GM23338 (cell line): ENCODE results near the gene HDAC5. TPM values are rescaled to one million over a fixed set of nuclear protein-coding genes. Genes with fewer than 3 reads are reported as not detected.
A peak's percentile ranks its signal among the peaks of the same experiment; 100 is the strongest.

Experiments used
- ATAC-seq: fragments of 200-7000 bp; cut with Tn5 transposase; 3 replicates; pipeline ENCODE4 v1.9.1; 2020
- DNase-seq: peaks from one replicate; pipeline ENCODE4 v3.0.0-alpha.2; 2015; ENCODE audit warnings: low spot score
- H2AFZ ChIP-seq: fragments of 200-600 bp; sonication (generic); 2 replicates; pipeline ENCODE4 v1.8.0; 2016; ENCODE audit warnings: antibody characterized with exemption, mild to moderate bottlenecking, moderate library complexity
- H3F3A ChIP-seq: fragments of 200-600 bp; sonication (generic); replicated peaks from 2 replicates; pipeline ENCODE4 v1.8.0; 2017; ENCODE audit warnings: antibody characterized with exemption, mixed run types, low read depth
- H3K27ac ChIP-seq: fragments of 200-600 bp; sonication (generic); 2 replicates; pipeline ENCODE4 v1.6.1; 2016; ENCODE audit warnings: low read depth
- H3K27me3 ChIP-seq: fragments of 200-600 bp; sonication (generic); 2 replicates; pipeline ENCODE4 v1.8.0; 2016; ENCODE audit warnings: mild to moderate bottlenecking, mixed run types, moderate library complexity; ENCODE audit not compliant: insufficient read depth
- H3K36me3 ChIP-seq: fragments of 200-600 bp; sonication (generic); 2 replicates; pipeline ENCODE4 v1.8.0; 2016; ENCODE audit warnings: mild to moderate bottlenecking; ENCODE audit not compliant: insufficient read depth
- H3K4me1 ChIP-seq: fragments of 200-600 bp; sonication (generic); 2 replicates; pipeline ENCODE4 v1.8.0; 2016; ENCODE audit warnings: mild to moderate bottlenecking, moderate library complexity; ENCODE audit not compliant: insufficient read depth
- H3K4me2 ChIP-seq: fragments of 200-600 bp; sonication (generic); 2 replicates; pipeline ENCODE4 v1.7.1; 2017; ENCODE audit warnings: mixed run types
- H3K4me3 ChIP-seq: fragments of 200-600 bp; sonication (generic); 2 replicates; pipeline ENCODE4 v1.6.1; 2016; ENCODE audit warnings: mixed run types
- H3K79me2 ChIP-seq: fragments of 200-600 bp; sonication (generic); replicated peaks from 2 replicates; pipeline ENCODE4 v1.8.0; 2017; ENCODE audit warnings: mild to moderate bottlenecking; ENCODE audit not compliant: insufficient read depth
- H3K9me2 ChIP-seq: fragments of 200-600 bp; sonication (generic); 2 replicates; pipeline ENCODE4 v1.8.0; 2017; ENCODE audit not compliant: insufficient read depth
- H4K20me1 ChIP-seq: fragments of 200-600 bp; sonication (generic); replicated peaks from 2 replicates; pipeline ENCODE4 v1.8.0; 2017; ENCODE audit warnings: mild to moderate bottlenecking; ENCODE audit not compliant: insufficient read depth
- H3K27ac Mint-ChIP-seq: 2 replicates; pipeline ENCODE4 v1.8.0; 2020; ENCODE audit warnings: inconsistent platforms, mild to moderate bottlenecking, moderate library complexity, mixed read lengths
- H3K27me3 Mint-ChIP-seq: 3 replicates; pipeline ENCODE4 v1.8.0; 2022; ENCODE audit warnings: low read depth, mild to moderate bottlenecking, moderate library complexity, mixed read lengths, inconsistent platforms; ENCODE audit not compliant: insufficient read depth, poor library complexity
- H3K36me3 Mint-ChIP-seq: 3 replicates; pipeline ENCODE4 v1.8.0; 2021; ENCODE audit warnings: low read depth, mild to moderate bottlenecking, inconsistent platforms, moderate library complexity, mixed read lengths
- H3K4me1 Mint-ChIP-seq: 3 replicates; pipeline ENCODE4 v1.8.0; 2020; ENCODE audit warnings: mild to moderate bottlenecking, inconsistent platforms, mixed read lengths
- H3K4me3 Mint-ChIP-seq: 3 replicates; pipeline ENCODE4 v1.8.0; 2021; ENCODE audit warnings: moderate library complexity, mild to moderate bottlenecking, inconsistent platforms, mixed read lengths
- H3K9me3 Mint-ChIP-seq: 3 replicates; pipeline ENCODE4 v1.8.0; 2020; ENCODE audit warnings: moderate library complexity, mild to moderate bottlenecking, inconsistent platforms, mixed read lengths
- CTCF ChIP-seq, 2 experiments: fragments of 200-600 bp in 1 of 2; sonication (generic) in 1 of 2; conservative IDR thresholded peaks; 2 replicates each; pipeline versions ENCODE4 v1.5.1 to v1.6.1; 2016 to 2017; ENCODE audit warnings: antibody characterized with exemption in 2 of 2, low read depth in 2 of 2, mild to moderate bottlenecking in 2 of 2, moderate library complexity in 1 of 2
- ETS1 ChIP-seq: IDR thresholded peaks from 2 replicates; pipeline ENCODE4 v1.6.1; 2016; ENCODE audit warnings: antibody characterized with exemption
- EZH2phosphoT487 ChIP-seq: fragments of 200-600 bp; sonication (generic); IDR thresholded peaks from one replicate; pipeline ENCODE4 v1.8.1; 2018; ENCODE audit warnings: antibody characterized with exemption; ENCODE audit not compliant: unreplicated experiment
- POLR2AphosphoS5 ChIP-seq: IDR thresholded peaks from 2 replicates; pipeline ENCODE4 v1.6.1; 2016; ENCODE audit warnings: antibody characterized with exemption, low read depth
- ZNF331 ChIP-seq: fragments of 250-450 bp; sonication (Bioruptor Pico); IDR thresholded peaks from 2 replicates; pipeline ENCODE4 v1.5.0; 2020; ENCODE audit warnings: low read depth, mild to moderate bottlenecking, moderate library complexity
- polyA plus RNA-seq: library from polyadenylated mRNA; unstranded; fragments of >200 nt; fragmentation: Nextera tagmentation; extraction: Ambion mirVana; gene quantifications from 2 replicates; pipeline ENCODE4 v1.2.1, GENCODE V29; 2016
- total RNA-seq: library from RNA; depleted of rRNA; stranded (reverse); fragments of >200 nt; shearing (Covaris generic); gene quantifications from 2 replicates; pipeline ENCODE4 v1.2.3, GENCODE V29; 2014

Gene HDAC5
- total and polyA plus RNA-seq, 2 experiments from 2014 or later = 16.9 to 71.1 TPM

GRCh38 chr17:44171931-44172455 lies 48.6 kb upstream of the HDAC5 start:
- H3K4me1 ChIP-seq = peaks cover 14% of the 10 kb centered on the region
- ATAC-seq (no peak), DNase-seq (no peak)
- Mint-ChIP-seq H3K27ac (peak overlapping the region; percentile 57; the same call in 1 of the 2 replicates), H3K4me3 (no peak overlapping the region), H3K4me1 (peaks cover 14% of the 10 kb centered on the region), H3K9me3 (no peaks in the 10 kb centered on the region), H3K27me3 (peaks cover 11% of the 10 kb centered on the region), H3K36me3 (peaks cover 15% of the 10 kb centered on the region)
- H2AFZ ChIP-seq = no peak overlapping the region
- TF ChIP-seq POLR2AphosphoS5 (peak; percentile 24; the same call in 1 of the 2 replicates), ETS1 (no peak)
- no peak overlapping the region for H3K27ac ChIP-seq
- H3K27me3 ChIP-seq = no peaks in the 10 kb centered on the region
- no peaks in the 10 kb centered on the region for H3K9me2 ChIP-seq
- no peaks in the 10 kb centered on the region; the same call in 1 of the 2 replicates for H4K20me1 ChIP-seq
- no peaks in the 10 kb centered on the region for H3K79me2 ChIP-seq
- H3K4me2 ChIP-seq = no peak overlapping the region
- H3K4me3 ChIP-seq = no peak overlapping the region
- peaks cover 9% of the 10 kb centered on the region; the same call in 1 of the 2 replicates for H3F3A ChIP-seq
- H3K36me3 ChIP-seq = no peaks in the 10 kb centered on the region

- peaks cover 14% of the 10 kb centered on the region for H3K4me1 ChIP-seq
- no peak within 1 kb of the TSS for H3K27ac Mint-ChIP-seq
- ATAC-seq = peak; percentile 64
- H3F3A ChIP-seq = peaks cover 9% of the 10 kb centered on the region; the same call in 1 of the 2 replicates
- H3K27ac ChIP-seq = no peak within 1 kb of the TSS
- peaks cover 11% of the 10 kb centered on the region for H3K27me3 Mint-ChIP-seq
- no peaks in the 10 kb centered on the region for H3K9me2 ChIP-seq
- H4K20me1 ChIP-seq = no peaks in the 10 kb centered on the region
- H3K79me2 ChIP-seq = no peaks in the 10 kb centered on the region
- no peaks in the 10 kb centered on the region for H3K36me3 ChIP-seq
- peak within 1 kb of the TSS; percentile 34; the same call in 1 of the 2 replicates for H3K4me3 ChIP-seq
- H3K9me3 Mint-ChIP-seq = no peaks in the 10 kb centered on the region
- H2AFZ ChIP-seq = no peak within 1 kb of the TSS
- peaks cover 14% of the 10 kb centered on the region for H3K4me1 Mint-ChIP-seq
- H3K36me3 Mint-ChIP-seq = peaks cover 6% of the 10 kb centered on the region; the same call in 2 of the 3 replicates
- TF ChIP-seq CTCF (conservative IDR thresholded peaks at IDR 0.05; ENCODE audit: low read depth in 2 of 2) (peak; percentile 34 to 69), EZH2phosphoT487 (no peak), POLR2AphosphoS5 (no peak)
- H3K27me3 ChIP-seq = no peaks in the 10 kb centered on the region
- H3K4me2 ChIP-seq = peak within 1 kb of the TSS; percentile 62
- DNase-seq = peak; percentile 53
- H3K4me3 Mint-ChIP-seq = 0 out of 3 replicates have a peak within 1 kb of the TSS, but pooled peaks have one; percentile 22
Observed at GRCh38 chr17:44170499-44171201, 47.2 kb upstream of the HDAC5 start, which contains the start of gene ASB16. TSS of gene ASB16 (plus strand) at chr17:44170704. CDS start at chr17:44170790, 86 bp downstream.

DNA sequence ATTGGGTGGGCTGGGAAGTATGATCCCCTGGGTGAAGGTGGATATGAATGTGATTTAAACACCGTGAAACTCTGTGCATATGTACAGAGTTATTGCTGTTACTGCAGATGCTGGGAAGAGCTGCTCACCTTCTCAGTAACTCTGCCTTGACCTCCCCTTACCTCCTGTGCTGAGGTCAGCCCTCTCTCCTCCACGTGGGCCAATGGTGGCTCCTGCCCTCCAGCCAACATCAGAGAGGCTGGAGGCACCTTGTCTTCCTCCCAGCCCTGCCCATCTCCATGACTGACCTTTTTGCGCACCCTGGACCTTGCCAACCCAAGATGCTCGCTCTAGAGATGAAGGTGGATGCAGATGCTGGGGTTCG lies 46.7 kb upstream of the HDAC5 start:
- 0 out of 3 replicates have a peak overlapping the region, but pooled peaks have one; percentile 22 for H3K4me3 Mint-ChIP-seq
- H3K79me2 ChIP-seq = no peaks in the 10 kb centered on the region
- DNase-seq (no peak), ATAC-seq (no peak)
- H3K27ac ChIP-seq = no peak overlapping the region
- H3K9me3 Mint-ChIP-seq = no peaks in the 10 kb centered on the region
- H3K4me1 ChIP-seq = peaks cover 14% of the 10 kb centered on the region
- no peaks in the 10 kb centered on the region for H3K9me2 ChIP-seq
- H3K27me3 ChIP-seq = no peaks in the 10 kb centered on the region
- peak overlapping the region; percentile 34; the same call in 1 of the 2 replicates for H3K4me3 ChIP-seq
- H3K27me3 Mint-ChIP-seq = peaks cover 11% of the 10 kb centered on the region
- H3F3A ChIP-seq = peaks cover 9% of the 10 kb centered on the region; the same call in 1 of the 2 replicates
- H3K36me3 ChIP-seq = no peaks in the 10 kb centered on the region
- H3K36me3 Mint-ChIP-seq = peaks cover 2% of the 10 kb centered on the region; the same call in 2 of the 3 replicates
- H3K27ac Mint-ChIP-seq = no peak overlapping the region
- H4K20me1 ChIP-seq = no peaks in the 10 kb centered on the region
- H3K4me1 Mint-ChIP-seq = peaks cover 14% of the 10 kb centered on the region
- H3K4me2 ChIP-seq = peak overlapping the region; percentile 62
- H2AFZ ChIP-seq = no peak overlapping the region
- no peak for TF ChIP-seq ZNF331 (CRISPR knock-in tag)
